OCI-LY7 (cell line): ENCODE data around the gene TLE6.

Experiments
- CTCF ChIP-seq: fragments of 200-600 bp; sonication (generic); conservative IDR thresholded peaks from 2 replicates; pipeline ENCODE4 v1.5.1; 2014; ENCODE audit warnings: mild to moderate bottlenecking, antibody characterized with exemption, low read length, moderate library complexity, mixed read lengths
- EZH2phosphoT487 ChIP-seq: fragments of 200-600 bp; sonication (generic); IDR thresholded peaks from 2 replicates; pipeline ENCODE4 v1.6.1; 2018; ENCODE audit warnings: low read depth, borderline replicate concordance, mild to moderate bottlenecking, mixed run types, antibody characterized with exemption, low read length, moderate library complexity, mixed read lengths

DNA sequence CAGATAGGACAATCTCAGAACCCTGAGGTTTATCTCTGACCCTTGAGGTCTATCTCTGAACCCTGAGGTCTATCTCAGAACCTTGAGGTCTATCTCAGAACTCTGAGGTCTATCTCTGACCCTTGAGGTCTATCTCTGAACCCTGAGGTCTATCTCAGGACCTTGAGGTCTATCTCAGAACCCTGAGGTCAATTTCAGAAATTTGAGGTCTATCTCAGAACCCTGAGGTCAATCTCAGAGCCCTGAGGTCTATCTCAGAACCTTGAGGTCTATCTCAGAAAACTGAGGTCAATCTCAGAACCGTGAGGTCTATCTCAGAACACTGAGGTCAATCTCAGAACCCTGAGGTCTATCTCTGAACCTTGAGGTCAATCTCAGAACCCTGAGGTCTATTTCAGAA lies 49.4 kb downstream of the TLE6 start:
- TF ChIP-seq CTCF (no peak), EZH2phosphoT487 (no peak)
